Astrocyte of the spinal cord (primary cell): ENCODE measurements around the gene MYOM1.
"Not testable (repeated sequence)": the region's sequence is repeated elsewhere in the genome, so short reads cannot be mapped to it uniquely, and the experiment has no call there.

ENCODE experiments used
- DNase-seq: peaks from one replicate; pipeline ENCODE4 v3.0.0; 2011; ENCODE audit warnings: low read depth, low spot score
- H3K4me3 ChIP-seq: 2 replicates; pipeline ENCODE4 v1.5.1; 2011; ENCODE audit warnings: low read depth, mild to moderate bottlenecking, low read length, moderate library complexity
- in situ Hi-C: cut with HindIII; loops from 2 replicates; pipeline ENCODE4 v1.10.0; 2017; ENCODE audit warnings: low sequenced_read_pairs
- TF ChIP-seq, protein P1 (sequence below): IDR thresholded peaks from 2 replicates; pipeline ENCODE4 v1.5.1; 2012; ENCODE audit warnings: low read depth, mild to moderate bottlenecking, low read length, inconsistent platforms

The MYOM1 gene

GRCh38 chr18:3074087-3074486 lies 145.7 kb downstream of the MYOM1 start:
- TF ChIP-seq, protein P1, sequence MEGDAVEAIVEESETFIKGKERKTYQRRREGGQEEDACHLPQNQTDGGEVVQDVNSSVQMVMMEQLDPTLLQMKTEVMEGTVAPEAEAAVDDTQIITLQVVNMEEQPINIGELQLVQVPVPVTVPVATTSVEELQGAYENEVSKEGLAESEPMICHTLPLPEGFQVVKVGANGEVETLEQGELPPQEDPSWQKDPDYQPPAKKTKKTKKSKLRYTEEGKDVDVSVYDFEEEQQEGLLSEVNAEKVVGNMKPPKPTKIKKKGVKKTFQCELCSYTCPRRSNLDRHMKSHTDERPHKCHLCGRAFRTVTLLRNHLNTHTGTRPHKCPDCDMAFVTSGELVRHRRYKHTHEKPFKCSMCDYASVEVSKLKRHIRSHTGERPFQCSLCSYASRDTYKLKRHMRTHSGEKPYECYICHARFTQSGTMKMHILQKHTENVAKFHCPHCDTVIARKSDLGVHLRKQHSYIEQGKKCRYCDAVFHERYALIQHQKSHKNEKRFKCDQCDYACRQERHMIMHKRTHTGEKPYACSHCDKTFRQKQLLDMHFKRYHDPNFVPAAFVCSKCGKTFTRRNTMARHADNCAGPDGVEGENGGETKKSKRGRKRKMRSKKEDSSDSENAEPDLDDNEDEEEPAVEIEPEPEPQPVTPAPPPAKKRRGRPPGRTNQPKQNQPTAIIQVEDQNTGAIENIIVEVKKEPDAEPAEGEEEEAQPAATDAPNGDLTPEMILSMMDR = no peak
- in situ Hi-C loops = no loop called here
- H3K4me3 ChIP-seq = no peak overlapping the region
- DNase-seq = no peak

DNA sequence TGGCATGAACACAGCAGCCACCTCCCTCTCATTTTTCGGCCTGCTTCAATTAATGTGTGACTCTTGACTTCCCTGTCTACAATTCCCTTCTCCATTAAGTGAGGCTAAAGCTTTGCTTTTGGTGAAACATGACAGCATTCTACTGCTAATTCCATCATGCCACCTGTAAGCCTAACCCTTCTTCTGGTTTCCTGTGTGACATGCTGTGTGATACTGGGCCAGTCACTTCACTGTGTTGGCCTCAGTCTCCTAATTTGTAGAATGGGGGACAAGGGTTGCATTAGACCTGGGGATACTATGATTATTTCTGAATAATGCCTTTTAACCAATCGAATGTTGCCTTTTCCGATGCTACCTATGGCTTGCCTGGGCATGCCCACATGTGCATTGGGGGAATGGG lies 146.4 kb downstream of the MYOM1 start:
- DNase-seq, in situ Hi-C loops, H3K4me3 ChIP-seq: not testable (repeated sequence)

DNA sequence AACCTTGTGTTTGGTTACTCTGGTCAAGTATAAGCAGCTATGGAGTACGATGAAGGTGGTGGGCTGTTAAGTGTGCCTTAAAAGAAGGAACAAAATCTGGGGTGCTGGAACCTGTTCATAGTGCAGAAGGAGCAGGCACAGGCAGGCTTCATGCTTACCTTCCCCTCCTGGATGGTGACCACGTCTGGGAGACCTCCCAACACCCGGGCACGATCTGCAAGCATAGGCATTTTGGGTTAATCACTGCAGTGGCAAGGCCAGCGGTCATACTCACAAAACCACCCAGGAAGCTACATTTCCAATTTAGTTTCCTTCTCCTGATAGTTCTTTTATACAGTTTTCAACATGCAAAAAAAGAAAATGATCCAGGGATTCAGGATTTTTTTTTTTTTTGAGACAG lies 148.1 kb downstream of the MYOM1 start:
- DNase-seq = no peak
- in situ Hi-C loops = no loop called here
- no peak overlapping the region for H3K4me3 ChIP-seq
- TF ChIP-seq, protein P1 = no peak

- in situ Hi-C loops = no loop called here
- TF ChIP-seq, protein P1 = no peak
These were observed 149.9 kb downstream of the MYOM1 start for GRCh38 chr18:3069671-3070433.

DNA sequence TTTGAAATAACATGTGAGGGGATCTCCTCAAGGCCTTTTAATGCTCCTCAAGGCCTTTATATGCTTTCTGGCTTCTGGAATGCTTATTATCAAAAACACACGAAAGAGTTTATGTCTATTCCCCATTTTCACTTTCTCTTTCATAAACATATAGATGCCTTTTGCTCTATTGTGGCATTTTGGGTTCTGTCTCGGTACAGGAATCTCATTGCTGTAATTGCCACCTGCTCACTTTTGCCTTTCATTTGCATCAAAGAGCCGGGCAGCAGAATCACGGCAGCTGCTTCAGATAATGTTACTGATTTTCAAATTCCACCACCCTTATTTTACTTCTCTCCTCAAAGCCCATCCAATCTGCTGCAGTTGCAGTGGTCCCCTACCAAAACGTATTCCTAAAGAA lies 152.0 kb downstream of the MYOM1 start:
- no peak for DNase-seq
- TF ChIP-seq, protein P1 = no peak
- no peak overlapping the region for H3K4me3 ChIP-seq
- in situ Hi-C loops = no loop called here

More at GRCh38 chr18:3069671-3070433, 149.9 kb downstream of the MYOM1 start:
- H3K4me3 ChIP-seq = no peak overlapping the region
- no peak for DNase-seq

DNA sequence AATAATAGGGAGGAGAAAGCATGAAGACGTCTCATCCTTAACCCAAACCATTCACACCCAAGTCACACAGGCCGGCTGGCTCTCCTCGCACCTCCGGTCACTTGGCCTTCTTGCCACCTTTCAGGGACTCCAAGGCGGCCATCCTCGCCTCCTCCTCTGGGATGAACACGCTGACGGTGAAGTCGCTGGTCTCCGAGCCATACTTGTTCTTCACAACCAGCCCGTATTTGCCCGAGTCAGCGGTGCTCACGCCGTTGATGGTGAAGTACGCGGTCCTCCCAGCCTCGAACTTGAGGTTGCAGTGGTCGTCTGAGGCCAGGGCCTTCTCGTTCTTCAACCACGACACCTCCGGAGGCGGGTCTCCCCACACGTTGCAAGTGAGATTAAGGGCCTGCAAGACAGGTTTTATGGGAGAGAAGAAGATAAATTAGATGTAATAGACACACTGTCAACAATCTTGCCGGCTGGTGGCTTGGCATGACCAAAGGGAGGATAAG lies 152.6 kb downstream of the MYOM1 start:
- H3K4me3 ChIP-seq = no peak overlapping the region
- DNase-seq = no peak
- TF ChIP-seq, protein P1 = no peak
- in situ Hi-C loops = no loop called here

- TF ChIP-seq, protein P1 = no peak
- in situ Hi-C loops = no loop called here
- no peak for DNase-seq
- H3K4me3 ChIP-seq = no peak overlapping the region
These were observed 153.2 kb downstream of the MYOM1 start for GRCh38 chr18:3066341-3067110.

DNA sequence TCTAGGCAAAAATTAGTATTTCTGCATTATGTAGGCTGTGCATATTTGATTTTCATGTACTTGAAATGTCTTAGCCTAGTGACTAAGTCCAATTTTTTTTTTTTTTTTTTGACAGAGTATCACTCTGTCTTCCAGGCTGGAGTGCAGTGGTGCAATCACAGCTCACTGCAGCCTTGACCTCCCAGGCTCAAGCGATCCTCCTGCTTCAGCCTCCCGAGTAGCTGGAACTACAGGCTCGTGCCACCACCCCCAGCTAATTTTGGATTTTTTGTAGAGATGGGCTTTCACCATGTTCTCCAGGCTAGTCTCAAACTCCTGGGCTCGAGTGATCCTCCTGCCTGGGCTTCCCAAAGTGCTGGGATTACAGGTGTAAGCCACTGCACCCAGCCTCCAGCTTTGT lies 156.0 kb downstream of the MYOM1 start:
- H3K4me3 ChIP-seq, in situ Hi-C loops, DNase-seq: not testable (repeated sequence)
